Spleen (tissue), 7 donors: ENCODE data around the gene TPD52L2.

ENCODE experiments used
- CTCF ChIP-seq, 11 experiments: fragments of 200-600 bp in 7 of 11; fragments of 450-650 bp in 4 of 11; sonication (generic) in 4 of 11; IDR thresholded peaks in 8 of 11; conservative IDR thresholded peaks in 3 of 11; 1 replicate in 7 of 11; 2 replicates in 4 of 11; pipeline versions ENCODE4 v1.4.0 to v1.8.0; 2016 to 2021; ENCODE audit warnings: antibody characterized with exemption in 11 of 11, inconsistent platforms in 4 of 11, mild to moderate bottlenecking in 1 of 11
- POLR2A ChIP-seq, 3 donors: fragments of 450-650 bp; IDR thresholded peaks; one replicate each; pipeline ENCODE4 v1.5.1; 2017; ENCODE audit warnings: antibody characterized with exemption in 3 of 3, mild to moderate bottlenecking in 1 of 3
- POLR2AphosphoS5 ChIP-seq, 3 donors: sonication (generic); formaldehyde crosslinking; IDR thresholded peaks; one replicate each; pipeline ENCODE4 v1.5.1; 2017; ENCODE audit warnings: antibody characterized with exemption in 3 of 3
- donor health status: DM: no; HTN: no; CAD: no; lungs with moderate emphysema.
- donor health status: DM: no; HTN: no; CAD: no.
- donor health status: DM: no; HTN: no; CAD: no.

GRCh38 chr20:63892402-63892801 lies 27.3 kb downstream of the TPD52L2 start:
- TF ChIP-seq CTCF (IDR thresholded peaks at IDR 0.05 in 8 of 11, conservative IDR thresholded peaks at IDR 0.05 in 3 of 11) (no peak), POLR2AphosphoS5 (IDR thresholded peaks at IDR 0.05) (no peak), POLR2A (IDR thresholded peaks at IDR 0.05) (no peak)
